ENCODE data around the gene PAFAH1B1.
"Not testable (repeated sequence)": the region's sequence is repeated elsewhere in the genome, so short reads cannot be mapped to it uniquely, and the experiment has no call there.

GRCh38 chr17:2626626-2627219, 33.3 kb downstream of the PAFAH1B1 start:
- TF ChIP-seq CTCF (IDR thresholded peaks at IDR 0.05; ENCODE audit: insufficient read depth, low read length); POLR2AphosphoS5 (IDR thresholded peaks at IDR 0.05; ENCODE audit: low read depth); REST (IDR thresholded peaks at IDR 0.05; ENCODE audit: insufficient replicate concordance, low read depth): not testable (repeated sequence)
